Measurements from ENCODE around the gene CDH8. TPM values are rescaled to one million over a fixed set of nuclear protein-coding genes. Genes with fewer than 3 reads are reported as not detected.
A peak's percentile ranks its signal among the peaks of the same experiment; 100 is the strongest.
"Not testable (repeated sequence)": the region's sequence is repeated elsewhere in the genome, so short reads cannot be mapped to it uniquely, and the experiment has no call there.

Gene CDH8
- total RNA-seq, 1 experiment from 2014 or later, result not detected

- DNase-seq (ENCODE audit: low read depth), result no peak
These were observed 238.2 kb downstream of the CDH8 start for GRCh38 chr16:61797961-61798507.

- no peak for DNase-seq (ENCODE audit: low read depth)
These were observed 238.9 kb downstream of the CDH8 start for GRCh38 chr16:61797296-61797795.

DNA sequence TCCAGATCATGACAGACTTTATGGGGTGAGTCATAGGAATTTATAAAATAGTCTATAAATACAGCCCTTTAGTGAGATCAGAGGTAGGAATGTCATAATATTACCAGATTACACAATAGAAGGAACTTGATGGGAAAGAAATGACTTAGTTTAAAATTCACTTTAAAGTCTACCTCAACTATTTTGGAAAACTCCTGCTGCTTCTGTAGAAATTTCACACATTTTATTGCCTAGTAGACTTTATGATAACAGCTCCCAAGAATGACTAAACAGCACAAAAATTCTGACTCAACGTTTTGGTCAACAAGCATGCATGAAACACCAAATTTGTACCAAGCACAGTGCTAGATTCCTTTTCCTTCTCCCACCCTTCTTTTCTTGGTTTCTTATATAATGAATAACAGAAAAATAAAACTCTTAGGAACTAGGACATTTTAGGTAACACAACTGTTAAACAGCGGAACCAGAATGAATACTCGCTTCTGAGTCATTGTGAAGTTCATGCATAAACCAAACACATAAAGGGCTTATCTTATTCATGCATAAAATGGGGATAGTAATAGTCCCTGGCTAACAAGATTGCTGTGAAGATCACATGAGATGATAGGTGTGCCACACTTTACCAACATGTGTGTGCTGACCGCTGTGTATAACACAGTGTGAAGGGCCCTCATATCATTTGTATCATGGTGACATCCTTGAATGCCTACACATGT is 243.9 kb downstream of the CDH8 start:
- peak; percentile 90 for DNase-seq (ENCODE audit: low read depth)

- no peak for DNase-seq (ENCODE audit: low read depth)
These were observed 244.8 kb downstream of the CDH8 start for GRCh38 chr16:61791464-61791863.

- DNase-seq (ENCODE audit: low read depth), result not testable (repeated sequence)
These were observed 254.4 kb downstream of the CDH8 start for GRCh38 chr16:61781855-61782254.

DNA sequence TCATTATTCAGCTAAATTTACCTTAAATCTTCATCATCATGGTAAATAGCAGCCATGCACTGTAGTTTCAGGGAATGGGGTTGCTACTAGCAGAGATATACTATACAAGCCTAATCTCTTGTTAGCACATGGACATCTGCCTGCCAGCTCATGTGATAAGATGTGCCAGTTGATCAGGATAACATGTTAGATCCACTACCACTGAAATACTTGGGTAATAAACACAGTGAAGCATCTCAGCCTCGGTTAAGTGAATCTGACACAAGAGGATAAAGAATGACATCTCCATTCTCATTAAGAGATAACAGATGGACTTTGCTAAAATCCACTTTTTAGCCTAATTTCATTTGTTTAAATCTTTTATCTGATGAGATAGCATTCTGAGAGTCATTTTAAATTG is 256.1 kb downstream of the CDH8 start:
- no peak for DNase-seq (ENCODE audit: low read depth)

GRCh38 chr16:61770301-61770700 is 265.9 kb downstream of the CDH8 start:
- peak; percentile 57 for DNase-seq (ENCODE audit: low read depth)

DNA sequence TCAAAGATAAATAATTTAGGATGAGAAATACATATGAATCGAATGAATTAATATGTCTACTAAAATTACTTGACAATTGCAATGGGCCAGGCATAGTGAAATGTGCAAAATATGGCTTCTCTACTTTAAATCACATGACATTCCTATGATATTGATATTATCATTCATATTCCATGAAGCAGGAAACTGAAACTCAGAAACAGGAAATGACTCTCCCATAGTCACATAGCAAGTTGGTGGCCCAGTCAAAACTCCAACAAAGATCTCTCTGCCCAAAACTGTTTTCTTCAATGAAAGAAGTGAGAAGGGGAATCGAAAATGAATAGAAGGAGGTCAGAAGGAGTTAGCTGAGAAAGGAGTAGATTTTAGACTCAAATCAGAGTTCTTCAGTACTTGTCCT is 272.2 kb downstream of the CDH8 start:
- peak; percentile 12 for DNase-seq (ENCODE audit: low read depth)

DNA sequence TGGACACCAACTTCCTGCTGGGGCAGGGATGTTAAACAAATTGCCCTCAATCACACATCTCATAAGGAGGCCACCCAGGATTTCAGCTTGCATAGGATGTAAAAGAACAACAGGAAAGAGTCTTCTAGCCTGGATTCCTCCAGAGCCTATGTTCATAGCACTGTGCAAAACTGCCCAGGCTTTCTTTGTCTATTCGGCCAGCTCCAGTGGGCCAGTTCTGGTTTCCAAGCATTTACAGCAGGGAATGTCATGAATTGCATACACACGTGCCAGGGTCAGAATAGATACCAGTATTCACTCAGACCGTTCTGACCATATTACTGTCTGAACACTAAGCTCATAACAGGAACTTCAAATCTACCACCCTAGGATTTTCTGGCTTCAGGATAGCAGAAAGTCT is 273.2 kb downstream of the CDH8 start:
- no peak for DNase-seq (ENCODE audit: low read depth)

DNA sequence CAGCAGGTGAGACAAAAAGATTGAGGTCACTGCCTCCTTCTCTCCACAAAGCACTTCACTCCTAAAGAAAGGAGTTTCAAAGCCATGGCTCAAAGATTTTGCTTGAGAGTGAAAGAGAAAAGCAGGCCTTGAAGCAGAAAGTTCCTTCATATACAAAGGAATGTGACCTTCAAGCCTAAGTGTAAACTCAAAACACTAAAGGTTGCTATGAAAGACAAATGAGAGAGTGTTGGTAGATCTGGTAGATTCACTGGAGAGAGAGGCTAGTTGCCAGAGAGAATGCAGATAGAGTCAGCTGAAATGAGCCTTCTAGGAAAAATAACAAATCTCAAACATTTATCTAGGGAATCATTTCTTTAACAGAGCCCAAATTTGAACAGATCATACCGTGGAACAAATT is 305.2 kb downstream of the CDH8 start:
- no peak for DNase-seq (ENCODE audit: low read depth)

DNA sequence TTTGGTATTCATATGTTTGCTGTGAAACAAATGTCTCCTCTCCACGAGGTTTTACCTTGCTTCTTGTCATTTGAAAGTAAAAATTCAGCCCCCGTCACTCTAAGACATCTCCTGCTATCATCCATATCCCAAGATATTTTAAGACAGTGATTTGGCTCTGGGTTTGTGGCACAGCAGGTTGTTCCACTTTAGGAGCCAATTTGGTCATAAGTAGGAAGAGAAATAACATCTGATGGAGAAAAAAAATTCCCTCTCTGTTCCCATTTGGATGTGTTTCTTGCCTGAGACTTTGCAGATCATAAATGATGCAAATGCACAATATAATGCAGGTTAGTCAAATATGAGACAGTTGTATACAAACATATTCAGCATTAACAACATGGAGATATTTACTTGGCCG is 309.5 kb downstream of the CDH8 start:
- no peak for DNase-seq (ENCODE audit: low read depth)

- DNase-seq (ENCODE audit: low read depth), result no peak
These were observed 310.1 kb downstream of the CDH8 start for GRCh38 chr16:61726125-61726524.

DNA sequence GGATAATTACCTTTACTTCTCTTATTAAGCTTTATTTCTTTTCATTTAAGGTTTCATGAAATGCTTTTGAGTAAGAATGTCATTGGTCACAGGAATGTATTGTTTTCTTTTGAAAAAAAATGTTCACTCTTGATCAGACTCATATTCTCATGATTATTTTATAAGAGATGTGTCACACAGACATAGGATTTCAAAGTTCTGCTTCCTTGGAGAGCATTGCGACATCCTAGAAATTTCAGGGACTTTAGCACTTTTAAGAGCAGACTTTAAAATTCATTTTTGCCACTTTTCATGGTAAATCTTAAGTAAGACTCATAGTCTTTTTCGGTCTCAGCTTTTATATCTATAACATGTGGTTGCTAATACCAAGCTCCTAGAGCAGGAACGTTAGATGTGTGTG is 314.7 kb downstream of the CDH8 start:
- no peak for DNase-seq (ENCODE audit: low read depth)

DNA sequence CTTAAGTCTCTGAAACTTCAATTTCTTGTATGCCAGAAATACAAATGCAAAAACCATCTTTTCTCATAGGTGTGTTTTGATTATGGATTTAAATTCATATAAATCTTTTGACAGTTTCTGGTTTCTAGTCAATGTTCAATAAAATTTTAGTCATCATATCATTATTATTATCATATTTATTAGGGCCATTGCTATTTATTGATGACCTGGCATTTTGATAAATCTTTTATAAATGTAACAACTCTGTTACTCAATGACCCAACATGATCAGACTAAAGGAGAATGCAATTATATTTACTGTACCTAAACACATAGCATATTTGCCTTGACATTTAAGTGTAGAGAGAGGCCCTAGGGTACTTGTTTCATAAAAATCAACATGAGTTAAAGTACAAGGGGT is 320.8 kb downstream of the CDH8 start:
- no peak for DNase-seq (ENCODE audit: low read depth)

- no peak for DNase-seq (ENCODE audit: low read depth)
These were observed 322.5 kb downstream of the CDH8 start for GRCh38 chr16:61713787-61714186.

GRCh38 chr16:61699640-61700039 is 336.6 kb downstream of the CDH8 start:
- not testable (repeated sequence) for DNase-seq (ENCODE audit: low read depth)

DNA sequence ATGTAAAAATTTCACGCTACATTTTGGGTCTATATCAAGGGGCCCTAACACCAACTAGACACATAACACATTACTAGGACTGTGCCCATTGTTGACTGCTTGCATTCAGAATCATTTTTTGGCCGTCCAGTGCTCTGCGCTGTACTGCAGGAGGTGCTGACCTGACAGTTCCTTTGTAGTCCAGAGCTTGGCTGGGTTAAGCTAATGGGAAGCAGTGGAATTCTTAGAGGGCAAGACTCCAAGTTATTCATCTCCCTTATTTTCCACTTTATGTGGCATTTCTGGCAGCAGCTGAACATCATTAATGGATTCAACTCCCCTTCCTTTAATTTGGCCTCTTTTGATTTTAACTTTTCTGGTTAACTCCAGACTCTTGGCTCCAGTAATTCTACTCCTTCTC is 351.7 kb downstream of the CDH8 start:
- DNase-seq (ENCODE audit: low read depth), result no peak

- no peak for DNase-seq (ENCODE audit: low read depth)
These were observed 354.6 kb downstream of the CDH8 start for GRCh38 chr16:61681673-61682072.

DNA sequence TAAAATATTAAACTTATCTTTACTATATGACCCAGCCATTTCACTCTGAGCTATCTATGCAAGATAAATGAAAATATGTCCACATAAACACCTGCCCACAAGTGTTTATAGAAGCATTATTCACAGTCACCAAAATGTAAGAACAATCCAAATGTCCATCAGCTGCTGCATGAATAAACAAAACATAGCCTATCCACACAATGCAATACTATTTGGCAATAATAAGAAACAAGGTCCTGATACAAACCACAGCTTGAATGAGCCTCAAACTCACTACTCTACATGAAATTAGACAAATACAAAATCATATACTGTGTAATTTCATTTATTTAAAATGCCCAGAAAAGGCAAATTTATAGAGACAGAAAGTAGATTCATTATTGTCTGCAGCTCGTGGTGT is 355.1 kb downstream of the CDH8 start:
- no peak for DNase-seq (ENCODE audit: low read depth)

DNA sequence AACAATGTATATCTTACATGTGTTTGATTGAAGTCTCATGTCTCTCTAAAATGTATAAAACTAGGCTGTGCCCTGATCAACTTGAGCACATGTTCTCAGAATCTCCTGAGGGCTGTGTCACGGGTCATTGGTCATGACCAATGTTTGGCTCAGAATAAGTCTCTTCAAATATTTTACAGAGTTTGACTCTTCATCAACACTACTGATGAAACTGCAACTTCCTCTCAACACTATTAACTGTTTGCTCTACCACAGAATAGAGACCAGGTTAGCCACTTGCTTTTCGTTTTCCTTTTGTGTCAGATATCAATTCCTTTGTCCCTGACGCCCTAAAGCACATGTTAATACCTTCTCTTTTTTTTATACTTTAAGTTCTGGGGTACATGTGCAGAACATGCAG is 358.1 kb downstream of the CDH8 start:
- no peak for DNase-seq (ENCODE audit: low read depth)

- DNase-seq (ENCODE audit: low read depth), result no peak
These were observed 358.5 kb downstream of the CDH8 start for GRCh38 chr16:61677776-61678175.

GRCh38 chr16:61676740-61677139 is 359.5 kb downstream of the CDH8 start:
- no peak for DNase-seq (ENCODE audit: low read depth)

GRCh38 chr16:61671161-61671560 is 365.1 kb downstream of the CDH8 start:
- no peak for DNase-seq (ENCODE audit: low read depth)
